Activated naive CD8-positive, alpha-beta T cell treated with anti-CD3 and anti-CD28 coated beads, Interleukin-2, amount 10 ng/mL, durations not matched to agents 7 days and 5 days (primary cell): ENCODE results near the gene PPP5C. TPM values are rescaled to one million over a fixed set of nuclear protein-coding genes. Genes with fewer than 3 reads are reported as not detected.
"Not testable (repeated sequence)": the region's sequence is repeated elsewhere in the genome, so short reads cannot be mapped to it uniquely, and the experiment has no call there.

ENCODE experiments used
- ATAC-seq: fragments of 150-1000 bp; cut with Tn5 transposase; one replicate; pipeline ENCODE4 v1.10.0; 2021; ENCODE audit warnings: low read depth, moderate library complexity
- POLR2A ChIA-PET: fragments of 350-600 bp; sonication (Branson Sonifier 250); formaldehyde crosslinking; loops from one replicate; lab custom pipeline; 2021; ENCODE audit warnings: antibody characterized with exemption; lab: Charles Lee
- DNase-seq: peaks from one replicate; pipeline ENCODE4 v3.0.0; 2021
- H3K27ac Mint-ChIP-seq: one replicate; pipeline ENCODE4 v1.8.0; 2022; ENCODE audit warnings: mild to moderate bottlenecking, mixed read lengths
- H3K27me3 Mint-ChIP-seq: one replicate; pipeline ENCODE4 v1.8.0; 2022; ENCODE audit warnings: mild to moderate bottlenecking, moderate library complexity, mixed read lengths
- H3K36me3 Mint-ChIP-seq: one replicate; pipeline ENCODE4 v1.8.0; 2021; ENCODE audit warnings: mild to moderate bottlenecking, mixed read lengths
- H3K4me1 Mint-ChIP-seq: one replicate; pipeline ENCODE4 v1.8.0; 2021; ENCODE audit warnings: mixed read lengths
- H3K4me3 Mint-ChIP-seq: one replicate; pipeline ENCODE4 v1.8.0; 2022; ENCODE audit warnings: mild to moderate bottlenecking, moderate library complexity, mixed read lengths
- H3K9me3 Mint-ChIP-seq: one replicate; pipeline ENCODE4 v1.8.0; 2021; ENCODE audit warnings: mixed read lengths
- total RNA-seq, 2 experiments: library from RNA; stranded (reverse); gene quantifications; one replicate each; pipeline ENCODE4 v1.2.3, GENCODE V29; 2021

The PPP5C gene
- total RNA-seq, 2 experiments from 2014 or later: 76.1 to 87.4 TPM

- H3K9me3 Mint-ChIP-seq: peaks cover 5% of the 10 kb centered on the region
- no peak for ATAC-seq
- H3K27ac Mint-ChIP-seq: no peak overlapping the region
- DNase-seq: peak; percentile 21
- H3K27me3 Mint-ChIP-seq: no peaks in the 10 kb centered on the region
- POLR2A ChIA-PET: no interaction called here
- peaks cover 36% of the 10 kb centered on the region for H3K36me3 Mint-ChIP-seq
- peaks cover 3% of the 10 kb centered on the region for H3K4me1 Mint-ChIP-seq
- H3K4me3 Mint-ChIP-seq: no peak overlapping the region
These were observed 40.3 kb downstream of the PPP5C start for GRCh38 chr19:46386996-46387712.

- POLR2A ChIA-PET: no interaction called here
- Mint-ChIP-seq H3K9me3 (peaks cover 5% of the 10 kb centered on the region), H3K27me3 (no peaks in the 10 kb centered on the region), H3K4me3 (no peak overlapping the region), H3K27ac (no peak overlapping the region), H3K4me1 (peaks cover 1% of the 10 kb centered on the region), H3K36me3 (peaks cover 32% of the 10 kb centered on the region)
- ATAC-seq: no peak
- no peak for DNase-seq
These were observed 40.8 kb downstream of the PPP5C start for GRCh38 chr19:46387713-46388130.

GRCh38 chr19:46388311-46389095 lies 41.6 kb downstream of the PPP5C start:
- no peak for ATAC-seq
- H3K9me3 Mint-ChIP-seq: peaks cover 5% of the 10 kb centered on the region
- H3K4me1 Mint-ChIP-seq: peaks cover 1% of the 10 kb centered on the region
- no peaks in the 10 kb centered on the region for H3K27me3 Mint-ChIP-seq
- H3K27ac Mint-ChIP-seq: no peak overlapping the region
- POLR2A ChIA-PET: no interaction called here
- peak; percentile 24 for DNase-seq
- H3K36me3 Mint-ChIP-seq: peaks cover 32% of the 10 kb centered on the region
- H3K4me3 Mint-ChIP-seq: no peak overlapping the region

- POLR2A ChIA-PET: no interaction called here
- Mint-ChIP-seq H3K27ac (no peak overlapping the region), H3K27me3 (no peaks in the 10 kb centered on the region), H3K4me1 (peaks cover 3% of the 10 kb centered on the region), H3K36me3 (peaks cover 31% of the 10 kb centered on the region), H3K4me3 (no peak overlapping the region), H3K9me3 (peaks cover 5% of the 10 kb centered on the region)
- ATAC-seq: no peak
- DNase-seq: no peak
These were observed 43.4 kb downstream of the PPP5C start for GRCh38 chr19:46390121-46390858.

- H3K4me3 Mint-ChIP-seq: no peak overlapping the region
- ATAC-seq: no peak
- peaks cover 5% of the 10 kb centered on the region for H3K9me3 Mint-ChIP-seq
- peaks cover 29% of the 10 kb centered on the region for H3K36me3 Mint-ChIP-seq
- peaks cover 6% of the 10 kb centered on the region for H3K4me1 Mint-ChIP-seq
- H3K27ac Mint-ChIP-seq: no peak overlapping the region
- POLR2A ChIA-PET: no interaction called here
- DNase-seq: no peak
- no peaks in the 10 kb centered on the region for H3K27me3 Mint-ChIP-seq
These were observed 44.0 kb downstream of the PPP5C start for GRCh38 chr19:46390866-46391265.

- POLR2A ChIA-PET: no interaction called here
- DNase-seq (no peak), ATAC-seq (no peak)
- Mint-ChIP-seq H3K27ac (no peak overlapping the region), H3K4me1 (peaks cover 6% of the 10 kb centered on the region), H3K4me3 (no peak overlapping the region), H3K9me3 (peaks cover 5% of the 10 kb centered on the region), H3K27me3 (no peaks in the 10 kb centered on the region), H3K36me3 (peaks cover 25% of the 10 kb centered on the region)
These were observed 44.7 kb downstream of the PPP5C start for GRCh38 chr19:46391296-46392251.

- Mint-ChIP-seq H3K4me3 (no peak overlapping the region), H3K36me3 (peaks cover 25% of the 10 kb centered on the region), H3K27ac (no peak overlapping the region), H3K4me1 (peaks cover 6% of the 10 kb centered on the region), H3K27me3 (no peaks in the 10 kb centered on the region), H3K9me3 (peaks cover 5% of the 10 kb centered on the region)
- POLR2A ChIA-PET: no interaction called here
- DNase-seq (no peak), ATAC-seq (no peak)
These were observed 45.4 kb downstream of the PPP5C start for GRCh38 chr19:46392252-46392801.

- POLR2A ChIA-PET: no interaction called here
- Mint-ChIP-seq H3K27ac (no peak overlapping the region), H3K27me3 (peaks cover 4% of the 10 kb centered on the region), H3K4me3 (no peak overlapping the region), H3K36me3 (peaks cover 21% of the 10 kb centered on the region), H3K9me3 (peaks cover 5% of the 10 kb centered on the region), H3K4me1 (peaks cover 6% of the 10 kb centered on the region)
- no peak for ATAC-seq
- DNase-seq: no peak
These were observed 46.0 kb downstream of the PPP5C start for GRCh38 chr19:46392837-46393236.

- H3K4me1 Mint-ChIP-seq: peaks cover 6% of the 10 kb centered on the region
- H3K36me3 Mint-ChIP-seq: peaks cover 13% of the 10 kb centered on the region
- H3K27me3 Mint-ChIP-seq: peaks cover 5% of the 10 kb centered on the region
- H3K27ac Mint-ChIP-seq: no peak overlapping the region
- ATAC-seq: no peak
- peaks cover 5% of the 10 kb centered on the region for H3K9me3 Mint-ChIP-seq
- no peak for DNase-seq
- H3K4me3 Mint-ChIP-seq: no peak overlapping the region
- POLR2A ChIA-PET: no interaction called here
These were observed 46.8 kb downstream of the PPP5C start for GRCh38 chr19:46393456-46394401.

- Mint-ChIP-seq H3K27me3 (peaks cover 10% of the 10 kb centered on the region), H3K27ac (no peak overlapping the region), H3K9me3 (peaks cover 3% of the 10 kb centered on the region), H3K4me3 (no peak overlapping the region), H3K4me1 (peaks cover 6% of the 10 kb centered on the region), H3K36me3 (peaks cover 6% of the 10 kb centered on the region)
- DNase-seq: no peak
- ATAC-seq: no peak
- POLR2A ChIA-PET: interaction anchor here (0.6 kb wide), 1 partner anchor 98 kb away, joined by 4 read pairs; no protein-coding TSS in a partner anchor
These were observed 47.5 kb downstream of the PPP5C start for GRCh38 chr19:46394402-46394797.

- H3K4me1 Mint-ChIP-seq, H3K9me3 Mint-ChIP-seq, H3K4me3 Mint-ChIP-seq, H3K36me3 Mint-ChIP-seq, ATAC-seq, DNase-seq, H3K27ac Mint-ChIP-seq, POLR2A ChIA-PET: not testable (repeated sequence)
- peaks cover 17% of the 10 kb centered on the region for H3K27me3 Mint-ChIP-seq
These were observed 51.1 kb downstream of the PPP5C start for GRCh38 chr19:46397801-46398479.
